Smooth muscle cell (in vitro differentiated cells): ENCODE data around the gene APOD. TPM values are rescaled to one million over a fixed set of nuclear protein-coding genes. Genes with fewer than 3 reads are reported as not detected.

ENCODE experiments used
- DNase-seq: peaks from one replicate; lab custom pipeline; 2025; ENCODE audit not compliant: unreplicated experiment; lab: John Stamatoyannopoulos, UW
- H2AFZ ChIP-seq: fragments of 200-600 bp; sonication (generic); 2 replicates; pipeline ENCODE4 v1.6.0; 2016; ENCODE audit warnings: antibody characterized with exemption, low read depth, mild to moderate bottlenecking
- H3F3A ChIP-seq: fragments of 200-600 bp; sonication (generic); 2 replicates; pipeline ENCODE4 v1.6.0; 2017; ENCODE audit warnings: antibody characterized with exemption, low read depth
- H3K27ac ChIP-seq: fragments of 200-600 bp; sonication (generic); 2 replicates; pipeline ENCODE4 v1.5.1; 2016; ENCODE audit warnings: low read depth, mild to moderate bottlenecking
- H3K27me3 ChIP-seq: fragments of 200-600 bp; sonication (generic); 2 replicates; pipeline ENCODE4 v1.6.1; 2016; ENCODE audit warnings: low read depth, mild to moderate bottlenecking
- H3K36me3 ChIP-seq: fragments of 200-600 bp; sonication (generic); 2 replicates; pipeline ENCODE4 v1.5.1; 2016; ENCODE audit warnings: low read depth
- H3K4me1 ChIP-seq: fragments of 200-600 bp; sonication (generic); 2 replicates; pipeline ENCODE4 v1.5.1; 2016; ENCODE audit warnings: low read depth
- H3K4me2 ChIP-seq: fragments of 200-600 bp; sonication (generic); 2 replicates; pipeline ENCODE4 v1.6.0; 2016; ENCODE audit warnings: mild to moderate bottlenecking
- H3K4me3 ChIP-seq: fragments of 200-600 bp; sonication (generic); 2 replicates; pipeline ENCODE4 v1.5.1; 2016; ENCODE audit warnings: mild to moderate bottlenecking
- H3K79me2 ChIP-seq: fragments of 200-600 bp; sonication (generic); 2 replicates; pipeline ENCODE4 v1.6.0; 2016; ENCODE audit warnings: low read depth, mild to moderate bottlenecking
- H3K9ac ChIP-seq: fragments of 200-600 bp; sonication (generic); 2 replicates; pipeline ENCODE4 v1.6.0; 2016; ENCODE audit warnings: low read depth
- H3K9me3 ChIP-seq: fragments of 200-600 bp; sonication (generic); replicated peaks from 2 replicates; pipeline ENCODE4 v1.5.1; 2016; ENCODE audit warnings: low read depth
- H4K20me1 ChIP-seq: fragments of 200-600 bp; sonication (generic); 2 replicates; pipeline ENCODE4 v1.6.0; 2016; ENCODE audit warnings: low read depth
- CTCF ChIP-seq: fragments of 200-600 bp; sonication (generic); IDR thresholded peaks from 2 replicates; pipeline ENCODE4 v1.5.1; 2017; ENCODE audit warnings: borderline replicate concordance, mild to moderate bottlenecking, antibody characterized with exemption; ENCODE audit not compliant: insufficient read depth, poor library complexity, severe bottlenecking
- WGBS: methylation state at CpG from one replicate; pipeline ENCODE4 v1.1.7; 2016; ENCODE audit warnings: low lambda C conversion rate; 5-methylcytosine and 5-hydroxymethylcytosine counted together
- polyA plus RNA-seq: library from polyadenylated mRNA; unstranded; fragments of >200 nt; fragmentation: Nextera tagmentation; extraction: Ambion mirVana; gene quantifications from 2 replicates; pipeline ENCODE4 v1.2.1, GENCODE V29; 2016
- small RNA-seq: library from RNA; depleted of rRNA; stranded (forward); fragments of <200 nt; gene quantifications from one replicate; pipeline ENCODE3, GENCODE V24; 2014
- total RNA-seq: library from RNA; depleted of rRNA; stranded (reverse); fragments of >200 nt; gene quantifications from 2 replicates; pipeline ENCODE4 v1.2.3, GENCODE V29; 2014

Gene APOD
- total and polyA plus RNA-seq, 2 experiments from 2014 or later = 0.39 to 2.2 TPM

- Histone ChIP-seq H3K4me2 (no peak overlapping the region), H3K4me1 (no peaks in the 10 kb centered on the region), H3K79me2 (no peaks in the 10 kb centered on the region), H4K20me1 (peaks cover 19% of the 10 kb centered on the region), H3F3A (peaks cover 7% of the 10 kb centered on the region), H3K27ac (no peak overlapping the region), H3K27me3 (no peaks in the 10 kb centered on the region), H2AFZ (no peak overlapping the region), H3K9ac (no peak overlapping the region), H3K4me3 (no peak overlapping the region), H3K36me3 (no peaks in the 10 kb centered on the region), H3K9me3 (no peaks in the 10 kb centered on the region)
- WGBS = 80% methylated on average over 6 of the region's 6 CpGs
- no peak for DNase-seq
- peak; percentile 77 for TF ChIP-seq CTCF
Observed at GRCh38 chr3:195522254-195523023, 61.3 kb downstream of the APOD start.

Small RNA genes lying within 50 kb of the gene (small RNA-seq; reads per million reads assigned to genes)
- gene RN7SL73P (not detected), gene RNU6ATAC24P (not detected)

Other genes starting within 250 kb of the APOD start
- gene ACAP2, start 140.9 kb downstream of the APOD start, total RNA-seq = 41.8 and 58.9 TPM in 2 replicates
- gene ACAP2, start 140.9 kb downstream of the APOD start, polyA plus RNA-seq = 19.8 and 24.7 TPM in 2 replicates
- 47.5 and 58.2 TPM in 2 replicates for gene PPP1R2, start 40.6 kb downstream of the APOD start, total RNA-seq
- 33.4 and 42.5 TPM in 2 replicates for gene PPP1R2, start 40.6 kb downstream of the APOD start, polyA plus RNA-seq
- 2.2 and 5.9 TPM in 2 replicates for gene MUC20, start 137.0 kb upstream of the APOD start, total RNA-seq
- gene MUC20, start 137.0 kb upstream of the APOD start, polyA plus RNA-seq = 2.5 and 6.7 TPM in 2 replicates
- not detected in 2 replicates for gene MUC4, start 228.0 kb upstream of the APOD start, total RNA-seq
- 0.52 TPM in 1 of 2 replicates, not detected in the other for gene MUC4, start 228.0 kb upstream of the APOD start, polyA plus RNA-seq